Prostate gland (tissue), 2 donors: ENCODE results near the gene HOXB5. TPM values are rescaled to one million over a fixed set of nuclear protein-coding genes. Genes with fewer than 3 reads are reported as not detected.

Experiments
- DNase-seq: peaks from one replicate; pipeline ENCODE4 v3.0.0-alpha.2; 2019; ENCODE audit warnings: low spot score
- H3K27ac ChIP-seq, 2 donors: fragments of 200-600 bp; sonication (generic); 2 replicates each; pipeline ENCODE4 v1.5.1; 2017 to 2019
- H3K27me3 ChIP-seq: fragments of 200-600 bp; sonication (generic); replicated peaks from 2 replicates; pipeline ENCODE4 v1.5.1; 2019; ENCODE audit not compliant: insufficient read depth
- H3K36me3 ChIP-seq, 2 donors: fragments of 200-600 bp; sonication (generic); 1 replicate in 1 of 2; 2 replicates in 1 of 2; pipeline versions ENCODE4 v1.5.1 to v1.8.1; 2017 to 2019
- H3K4me1 ChIP-seq: fragments of 200-600 bp; sonication (generic); replicated peaks from 2 replicates; pipeline ENCODE4 v1.5.1; 2019
- H3K4me3 ChIP-seq, 2 donors: fragments of 200-600 bp; sonication (generic); 2 replicates each; pipeline ENCODE4 v1.5.1; 2017 to 2019
- H3K9me3 ChIP-seq: fragments of 200-600 bp; sonication (generic); 2 replicates; pipeline ENCODE4 v1.5.1; 2017
- CTCF ChIP-seq, 4 experiments: fragments of 200-600 bp in 2 of 4; fragments of 450-650 bp in 2 of 4; sonication (generic) in 2 of 4; IDR thresholded peaks; 1 replicate in 3 of 4; 2 replicates in 1 of 4; pipeline ENCODE4 v1.5.1; 2016 to 2019; ENCODE audit warnings: antibody characterized with exemption in 4 of 4, mild to moderate bottlenecking in 2 of 4, moderate library complexity in 2 of 4
- POLR2A ChIP-seq: fragments of 450-650 bp; IDR thresholded peaks from one replicate; pipeline ENCODE4 v1.6.1; 2016; ENCODE audit warnings: antibody characterized with exemption, mild to moderate bottlenecking
- POLR2AphosphoS5 ChIP-seq: sonication (generic); formaldehyde crosslinking; IDR thresholded peaks from one replicate; pipeline ENCODE4 v1.6.1; 2017; ENCODE audit warnings: antibody characterized with exemption
- WGBS: methylation state at CpG from one replicate; pipeline ENCODE4 v1.1.5; 2018; 5-methylcytosine and 5-hydroxymethylcytosine counted together
- intact Hi-C: fragments of 100-400 bp; cut with DNase I; formaldehyde crosslinking; loops from one replicate; pipeline ENCODE4 v1.14.2; 2022
- total RNA-seq, 2 donors: library from RNA; depleted of rRNA; stranded (reverse); fragments of >200 nt; gene quantifications; one replicate each; pipeline ENCODE4 v1.1.0, GENCODE V29; 2016

HOXB5 gene
- total RNA-seq, 2 donors from 2014 or later: 0.36 to 1.1 TPM

- Histone ChIP-seq H3K27me3 (no peaks in the 10 kb centered on the region), H3K27ac (peak overlapping the region; percentile 73 to 90), H3K9me3 (no peaks in the 10 kb centered on the region), H3K36me3 (no peaks in the 10 kb centered on the region), H3K4me1 (no peaks in the 10 kb centered on the region), H3K4me3 (no peak overlapping the region)
- intact Hi-C loops: no loop called here
- WGBS: 53% methylated on average over 5 of the region's 5 CpGs
- TF ChIP-seq CTCF (IDR thresholded peaks at IDR 0.05) (no peak), POLR2A (no peak), POLR2AphosphoS5 (no peak)
- DNase-seq: no peak
These were observed 37.4 kb downstream of the HOXB5 start for GRCh38 chr17:48556229-48556575.

- WGBS: 7% methylated on average over 36 of the region's 36 CpGs
- Histone ChIP-seq H3K4me3 (peak overlapping the region; percentile 32 to 41), H3K4me1 (no peaks in the 10 kb centered on the region), H3K27ac (peak overlapping the region; percentile 73 to 90), H3K9me3 (no peaks in the 10 kb centered on the region), H3K36me3 (no peaks in the 10 kb centered on the region), H3K27me3 (no peaks in the 10 kb centered on the region)
- peak; percentile 34 for DNase-seq
- intact Hi-C loops: no loop called here
- peak; percentile 63 for TF ChIP-seq POLR2AphosphoS5
- TF ChIP-seq POLR2A: no peak
- TF ChIP-seq CTCF (IDR thresholded peaks at IDR 0.05): peak in 2 of 4 experiments; percentile 25 to 41
These were observed 38.0 kb downstream of the HOXB5 start for GRCh38 chr17:48555258-48556228.

GRCh38 chr17:48554412-48555257 is 38.9 kb downstream of the HOXB5 start:
- WGBS: 36% methylated on average over 35 of the region's 44 CpGs
- peak overlapping the region; percentile 73 to 90 for H3K27ac ChIP-seq
- no peaks in the 10 kb centered on the region for H3K4me1 ChIP-seq
- intact Hi-C loops: no loop called here
- TF ChIP-seq CTCF (IDR thresholded peaks at IDR 0.05) (no peak), POLR2A (no peak), POLR2AphosphoS5 (no peak)
- DNase-seq: no peak
- peak overlapping the region; percentile 32 to 41 for H3K4me3 ChIP-seq
- H3K9me3 ChIP-seq: no peaks in the 10 kb centered on the region
- no peaks in the 10 kb centered on the region for H3K27me3 ChIP-seq
- no peaks in the 10 kb centered on the region for H3K36me3 ChIP-seq

DNA sequence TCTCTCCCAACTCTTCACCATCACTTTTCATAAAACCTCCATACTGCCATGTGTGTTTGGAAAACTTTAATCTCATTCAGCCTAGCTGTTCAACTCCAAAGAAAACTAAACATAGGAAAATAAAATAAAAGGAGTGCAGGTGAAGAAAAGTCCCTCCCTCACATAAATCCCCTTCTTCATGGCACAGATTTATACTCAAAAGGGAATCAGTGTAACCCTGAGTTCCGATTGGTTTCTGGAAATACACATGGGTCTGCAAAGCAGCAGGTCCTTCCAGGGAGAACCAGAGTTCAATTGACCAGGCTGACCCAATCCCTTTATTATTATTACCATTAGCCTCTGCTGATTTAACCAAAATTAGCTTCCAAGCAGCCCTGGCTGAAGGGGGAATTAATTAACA is 39.8 kb downstream of the HOXB5 start:
- TF ChIP-seq POLR2A: no peak
- TF ChIP-seq CTCF (IDR thresholded peaks at IDR 0.05): no peak
- TF ChIP-seq POLR2AphosphoS5: no peak
- intact Hi-C loops: no loop called here
- no peaks in the 10 kb centered on the region for H3K36me3 ChIP-seq
- H3K4me1 ChIP-seq: no peaks in the 10 kb centered on the region
- no peaks in the 10 kb centered on the region for H3K9me3 ChIP-seq
- no peak overlapping the region for H3K4me3 ChIP-seq
- H3K27me3 ChIP-seq: no peaks in the 10 kb centered on the region
- no peak for DNase-seq
- WGBS: 75% methylated on average over 1 of the region's 1 CpG
- H3K27ac ChIP-seq: peak overlapping the region; percentile 73 to 90
